Hepatic stellate cell (primary cell): Measurements from ENCODE around the gene CDH24.

Experiments used
- DNase-seq: peaks from one replicate; pipeline ENCODE4 v3.0.0; 2011; ENCODE audit warnings: low spot score

Gene CDH24

GRCh38 chr14:23056956-23057756 is at the start of gene CDH24:
TSS of gene CDH24 (minus strand) at chr14:23057520. CDS start at chr14:23055733, 1,787 bp downstream.
- peak; percentile 80 for DNase-seq

GRCh38 chr14:23106747-23107045 is 49.4 kb upstream of the CDH24 start:
- no peak for DNase-seq

- DNase-seq, result no peak
These were observed 48.1 kb upstream of the CDH24 start for GRCh38 chr14:23105348-23105824.

GRCh38 chr14:23104591-23105347 is 47.4 kb upstream of the CDH24 start, which contains the start of gene CIROP:
TSS of gene CIROP (minus strand) at chr14:23104989. CDS start at chr14:23104920, 69 bp downstream.
- DNase-seq, result no peak

- no peak for DNase-seq
These were observed 46.8 kb upstream of the CDH24 start for GRCh38 chr14:23104070-23104590.

- DNase-seq, result no peak
These were observed 46.3 kb upstream of the CDH24 start for GRCh38 chr14:23103581-23103980.

- no peak for DNase-seq
These were observed 45.5 kb upstream of the CDH24 start for GRCh38 chr14:23102801-23103200.

- no peak for DNase-seq
These were observed 44.8 kb upstream of the CDH24 start for GRCh38 chr14:23101986-23102625.

GRCh38 chr14:23101213-23101970 is 44.1 kb upstream of the CDH24 start:
- no peak for DNase-seq

GRCh38 chr14:23099212-23099861 is 42.0 kb upstream of the CDH24 start:
- no peak for DNase-seq

- no peak for DNase-seq
These were observed 40.5 kb upstream of the CDH24 start for GRCh38 chr14:23097786-23098185.

GRCh38 chr14:23095196-23096108 is 38.1 kb upstream of the CDH24 start, which contains the start of gene C14orf119:
TSS of gene C14orf119 (plus strand) at chr14:23095505. CDS start at chr14:23097659, 2,154 bp downstream.
- DNase-seq, result peak; percentile 97

- DNase-seq, result peak; percentile 84
These were observed 37.4 kb upstream of the CDH24 start, which contains the start of gene ACIN1 for GRCh38 chr14:23094666-23095195. TSS of gene ACIN1 (minus strand) at chr14:23095136. CDS start at chr14:23095112, 24 bp downstream.

GRCh38 chr14:23093991-23094665 is 36.8 kb upstream of the CDH24 start:
- no peak for DNase-seq

GRCh38 chr14:23093526-23093925 is 36.2 kb upstream of the CDH24 start:
- DNase-seq, result no peak

- DNase-seq, result no peak
These were observed 35.8 kb upstream of the CDH24 start for GRCh38 chr14:23093104-23093503.

- no peak for DNase-seq
These were observed 34.2 kb upstream of the CDH24 start for GRCh38 chr14:23091294-23092225.

GRCh38 chr14:23090254-23090636 is 32.9 kb upstream of the CDH24 start:
- DNase-seq, result no peak
